ENCODE data around the gene POLDIP2. TPM values are rescaled to one million over a fixed set of nuclear protein-coding genes. Genes with fewer than 3 reads are reported as not detected.

Gene POLDIP2
- total and polyA plus RNA-seq, 9 of the 15 experiments (the other 6 are each of a cell fraction or from before 2014, with no cell fraction given), result 22.0 to 137 (median 104) TPM

- FAIRE-seq, result peak; percentile 75
- CTCF ChIA-PET (ENCODE audit: low intra/inter-chr PET ratio), result interaction anchor here (0.5 kb wide), 1 partner anchor 580 kb away, joined by 5 read pairs; no protein-coding TSS in a partner anchor
- Histone ChIP-seq H3K27me3 (ENCODE audit: control insufficient read depth in 2 of 2, insufficient read depth in 2 of 2, low read length in 2 of 2) (no peaks in the 10 kb centered on the region), H3K27ac (ENCODE audit: extremely low read depth, low read depth, low read length) (no peak overlapping the region), H3K9me1 (ENCODE audit: control insufficient read depth, insufficient read depth, low read length) (peaks cover 2% of the 10 kb centered on the region), H3K79me2 (ENCODE audit: control insufficient read depth, insufficient read depth, low read length) (no peaks in the 10 kb centered on the region), H4K20me1 (replicated peaks; ENCODE audit: control insufficient read depth, insufficient read depth, low read length) (no peaks in the 10 kb centered on the region; the same call in none of the 2 replicates), H3K4me3 (no peak overlapping the region), H3K9me3 (replicated peaks; ENCODE audit: control insufficient read depth, insufficient read depth, low read depth, low read length) (no peaks in the 10 kb centered on the region), H2AFZ (ENCODE audit: low read depth, low read length) (no peak overlapping the region), H3K4me2 (ENCODE audit: insufficient read depth, low read length) (no peak overlapping the region), H3K9ac (ENCODE audit: insufficient read depth in 1 of 2, low read depth in 2 of 2, low read length in 2 of 2) (no peak overlapping the region), H3K36me3 (ENCODE audit: control insufficient read depth, insufficient read depth, low read length) (peaks cover 92% of the 10 kb centered on the region), H3K4me1 (replicated peaks in 1 of 2; ENCODE audit: control insufficient read depth in 2 of 2, insufficient read depth in 2 of 2, low read length in 2 of 2) (peaks cover 0 to 3% of the 10 kb centered on the region in 2 experiments; a peak in 1 of 5 replicates)
- in situ Hi-C loops (cut with MboI) (no loop called here), intact Hi-C loops (cut with micrococcal nuclease) (no loop called here)
- POLR2A ChIA-PET, result interaction anchor here (0.7 to 4.2 kb wide), 5 partner anchors 10 to 1055 kb away, joined by 3 to 44 read pairs (median 4); partner anchors contain the start of genes IFT20, POLDIP2 and TNFAIP1
- BruUV-seq (replicated peaks), result TSS peak; percentile 24
- peak; percentile 73 for ATAC-seq
- WGBS (ENCODE audit: insufficient coverage, low coverage, missing lambda C conversion rate), result 67% methylated on average over 7 of the region's 7 CpGs
- DNase-seq (ENCODE audit: extremely low read depth in 1 of 4, low spot score in 3 of 4), result peak; percentile 32 to 57 (median 40)
- TF ChIP-seq ZNF655 (CRISPR knock-in tag; IDR thresholded peaks at IDR 0.05), result no peak
- TF ChIP-seq TCF7 (IDR thresholded peaks at IDR 0.05; ENCODE audit: borderline replicate concordance), result no peak
- peak; percentile 40 to 71; a peak in 3 of 4 replicates for TF ChIP-seq FOXK2 (conservative IDR thresholded peaks at IDR 0.05 in 1 of 2, IDR thresholded peaks at IDR 0.05 in 1 of 2; ENCODE audit: low read depth in 2 of 2)
- no peak for TF ChIP-seq ARHGAP35 (IDR thresholded peaks at IDR 0.05; ENCODE audit: partially characterized antibody)
- no peak for TF ChIP-seq SMARCE1 (IDR thresholded peaks at IDR 0.05)
- TF ChIP-seq ZNF277 (CRISPR knock-in tag; IDR thresholded peaks at IDR 0.05; ENCODE audit: borderline replicate concordance), result no peak
- no peak for TF ChIP-seq ZNF785 (CRISPR knock-in tag; IDR thresholded peaks at IDR 0.05)
- TF ChIP-seq STAG1 (CRISPR knock-in tag; IDR thresholded peaks at IDR 0.05; ENCODE audit: borderline replicate concordance), result peak; percentile 22; the same call in 1 of the 2 replicates
- no peak for TF ChIP-seq DPF2 (IDR thresholded peaks at IDR 0.05)
- peak; percentile 74; the same call in 1 of the 2 replicates for TF ChIP-seq PHF21A (IDR thresholded peaks at IDR 0.05; ENCODE audit: borderline replicate concordance, low read depth)
- no peak for TF ChIP-seq E4F1 (CRISPR knock-in tag; IDR thresholded peaks at IDR 0.05; ENCODE audit: borderline replicate concordance)
- no peak for TF ChIP-seq BRF2 (IDR thresholded peaks at IDR 0.05; ENCODE audit: borderline replicate concordance, insufficient read depth, insufficient read length)
- TF ChIP-seq EHMT2 (IDR thresholded peaks at IDR 0.05), result no peak
- TF ChIP-seq SRSF7 (optimal IDR thresholded peaks at IDR 0.05; ENCODE audit: low read depth, low read length), result no peak
- TF ChIP-seq TSC22D4 (tag; IDR thresholded peaks at IDR 0.05), result no peak
Measured at GRCh38 chr17:28346746-28347246, 10.5 kb downstream of the POLDIP2 start.

All from K562 (cell line).